ENCODE results near the gene CA4. TPM values are rescaled to one million over a fixed set of nuclear protein-coding genes. Genes with fewer than 3 reads are reported as not detected.

Gene CA4
- polyA plus RNA-seq, 1 donor from 2014 or later = not detected

GRCh38 chr17:60146206-60146605 is 3.6 kb upstream of the CA4 start:
- H3K9me2 ChIP-seq (ENCODE audit: insufficient read depth, low read length) = no peaks in the 10 kb centered on the region
- H3K4me3 ChIP-seq (ENCODE audit: low read length) = no peak overlapping the region
- H4K20me1 ChIP-seq (ENCODE audit: insufficient read depth) = no peaks in the 10 kb centered on the region
- H3K27me3 ChIP-seq (ENCODE audit: insufficient read depth, low read depth, low read length) = peaks cover 44% of the 10 kb centered on the region
- no peak overlapping the region for H3K27ac ChIP-seq (ENCODE audit: low read length)
- H3K4me2 ChIP-seq (ENCODE audit: low read length) = no peak overlapping the region
- no peaks in the 10 kb centered on the region for H3K79me2 ChIP-seq (replicated peaks; ENCODE audit: insufficient read depth, low read length)
- no peaks in the 10 kb centered on the region for H3K9me3 ChIP-seq (ENCODE audit: low read length)
- H3K9ac ChIP-seq (ENCODE audit: low read length) = no peak overlapping the region
- no peaks in the 10 kb centered on the region for H3F3A ChIP-seq (ENCODE audit: insufficient read depth, low read length, poor library complexity, severe bottlenecking)
- no peak for TF ChIP-seq TAF1 (IDR thresholded peaks at IDR 0.05; ENCODE audit: low read depth)
- TF ChIP-seq MXI1 (conservative IDR thresholded peaks at IDR 0.05; ENCODE audit: poor library complexity, severe bottlenecking) = no peak
- no peak for TF ChIP-seq EZH2 (IDR thresholded peaks at IDR 0.05; ENCODE audit: borderline replicate concordance, insufficient read depth, low read length, poor library complexity, severe bottlenecking)
- TF ChIP-seq EP300 (conservative IDR thresholded peaks at IDR 0.05; ENCODE audit: poor library complexity, severe bottlenecking) = no peak
- no peak for TF ChIP-seq RAD21 (conservative IDR thresholded peaks at IDR 0.05)
- TF ChIP-seq CTCF (IDR thresholded peaks at IDR 0.05; ENCODE audit: poor library complexity, severe bottlenecking) = no peak
- TF ChIP-seq REST (IDR thresholded peaks at IDR 0.05; ENCODE audit: borderline replicate concordance) = no peak
- no peak for TF ChIP-seq SMC3 (conservative IDR thresholded peaks at IDR 0.05; ENCODE audit: poor library complexity)
- TF ChIP-seq POLR2AphosphoS5 (IDR thresholded peaks at IDR 0.05) = no peak
- no peaks in the 10 kb centered on the region for H3K36me3 ChIP-seq (ENCODE audit: insufficient read depth, low read length)
- no peak overlapping the region for H2AFZ ChIP-seq (ENCODE audit: low read depth, low read length)

- Histone ChIP-seq H3K27ac (ENCODE audit: low read length) (no peak overlapping the region), H3F3A (ENCODE audit: insufficient read depth, low read length, poor library complexity, severe bottlenecking) (no peaks in the 10 kb centered on the region), H3K79me2 (replicated peaks; ENCODE audit: insufficient read depth, low read length) (no peaks in the 10 kb centered on the region), H3K4me3 (ENCODE audit: low read length) (no peak overlapping the region), H3K9ac (ENCODE audit: low read length) (no peak overlapping the region), H3K9me3 (ENCODE audit: low read length) (no peaks in the 10 kb centered on the region), H4K20me1 (ENCODE audit: insufficient read depth) (no peaks in the 10 kb centered on the region), H2AFZ (ENCODE audit: low read depth, low read length) (no peak overlapping the region), H3K36me3 (ENCODE audit: insufficient read depth, low read length) (no peaks in the 10 kb centered on the region), H3K27me3 (ENCODE audit: insufficient read depth, low read depth, low read length) (peaks cover 36% of the 10 kb centered on the region), H3K4me2 (ENCODE audit: low read length) (no peak overlapping the region), H3K9me2 (ENCODE audit: insufficient read depth, low read length) (no peaks in the 10 kb centered on the region)
- no peak for TF ChIP-seq CTCF (IDR thresholded peaks at IDR 0.05; ENCODE audit: poor library complexity, severe bottlenecking)
- TF ChIP-seq EZH2 (IDR thresholded peaks at IDR 0.05; ENCODE audit: borderline replicate concordance, insufficient read depth, low read length, poor library complexity, severe bottlenecking) = no peak
- TF ChIP-seq REST (IDR thresholded peaks at IDR 0.05; ENCODE audit: borderline replicate concordance) = no peak
- TF ChIP-seq SMC3 (conservative IDR thresholded peaks at IDR 0.05; ENCODE audit: poor library complexity) = no peak
These were observed 2.1 kb upstream of the CA4 start for GRCh38 chr17:60147553-60148223.
